ENCODE data around the gene GTF2F2. TPM values are rescaled to one million over a fixed set of nuclear protein-coding genes. Genes with fewer than 3 reads are reported as not detected.
A peak's percentile ranks its signal among the peaks of the same experiment; 100 is the strongest.

The GTF2F2 gene
- total RNA-seq, 4 donors from 2014 or later: 11.5 to 16.9 (median 13.3) TPM

GRCh38 chr13:45332831-45333219, 212.5 kb downstream of the GTF2F2 start:
- Histone ChIP-seq H3K36me3 (peaks cover 0 to 38% of the 10 kb centered on the region in 2 donors), H3K27ac (peak overlapping the region; percentile 63 to 74 (median 66)), H3K9me3 (no peaks in the 10 kb centered on the region), H3K4me1 (peaks cover 74 to 83% of the 10 kb centered on the region in 2 donors), H3K27me3 (no peaks in the 10 kb centered on the region), H3K4me3 (no peak overlapping the region)
- TF ChIP-seq CTCF (IDR thresholded peaks at IDR 0.05 in 4 of 5, conservative IDR thresholded peaks at IDR 0.05 in 1 of 5) (no peak), POLR2A (IDR thresholded peaks at IDR 0.05) (no peak)
- ATAC-seq: no peak
- no peak for DNase-seq
- in situ Hi-C loops (cut with MboI; ENCODE audit: low sequenced_read_pairs in 4 of 4) (no loop called here), intact Hi-C loops (cut with DNase I; ENCODE audit: low total_unique reads) (loop anchor here (10.0 kb wide), 1 partner anchor 1188 kb away; no protein-coding TSS in a partner anchor)

GRCh38 chr13:45333251-45333976, 213.1 kb downstream of the GTF2F2 start:
- H3K36me3 ChIP-seq: peaks cover under 1 to 43% of the 10 kb centered on the region in 2 donors
- H3K4me3 ChIP-seq: no peak overlapping the region
- TF ChIP-seq CTCF (IDR thresholded peaks at IDR 0.05 in 4 of 5, conservative IDR thresholded peaks at IDR 0.05 in 1 of 5) (no peak), POLR2A (IDR thresholded peaks at IDR 0.05) (no peak)
- no peaks in the 10 kb centered on the region for H3K27me3 ChIP-seq
- peak overlapping the region; percentile 30 to 100 (median 70) for H3K27ac ChIP-seq
- no peaks in the 10 kb centered on the region for H3K9me3 ChIP-seq
- peaks cover 77 to 89% of the 10 kb centered on the region in 2 donors for H3K4me1 ChIP-seq
- no peak for ATAC-seq
- DNase-seq: no peak
- in situ Hi-C loops (cut with MboI; ENCODE audit: low sequenced_read_pairs in 4 of 4) (no loop called here), intact Hi-C loops (cut with DNase I; ENCODE audit: low total_unique reads) (loop anchor here (10.0 kb wide), 1 partner anchor 1189 kb away; no protein-coding TSS in a partner anchor)

Other genes with a start within 250 kb of the GTF2F2 start
- 1 to 10 TPM; 3.4 to 5.3 (median 4.5) TPM for gene NUFIP1, start 131.0 kb upstream of the GTF2F2 start, total RNA-seq
- 10 to 100 TPM in 2 of 4 donors, 1 to 10 TPM in 2; 6.4 to 16.2 (median 9.6) TPM for gene GPALPP1, start 131.0 kb upstream of the GTF2F2 start, total RNA-seq
- gene KCTD4, start 80.5 kb downstream of the GTF2F2 start, total RNA-seq: not detected
- gene TPT1, start 220.7 kb downstream of the GTF2F2 start, total RNA-seq: 1,000 to 10,000 TPM; 4,595 to 7,577 (median 5,951) TPM